GM20000 (cell line): ENCODE results near the gene MSI2.

Source experiments
- DNase-seq: peaks from one replicate; pipeline ENCODE4 v3.0.0; 2012; ENCODE audit warnings: low spot score
- CTCF ChIP-seq: IDR thresholded peaks from 2 replicates; pipeline ENCODE4 v1.5.1; 2012; ENCODE audit warnings: mild to moderate bottlenecking, control low read depth; ENCODE audit errors: extremely low read depth, missing control alignments

The MSI2 gene

DNA sequence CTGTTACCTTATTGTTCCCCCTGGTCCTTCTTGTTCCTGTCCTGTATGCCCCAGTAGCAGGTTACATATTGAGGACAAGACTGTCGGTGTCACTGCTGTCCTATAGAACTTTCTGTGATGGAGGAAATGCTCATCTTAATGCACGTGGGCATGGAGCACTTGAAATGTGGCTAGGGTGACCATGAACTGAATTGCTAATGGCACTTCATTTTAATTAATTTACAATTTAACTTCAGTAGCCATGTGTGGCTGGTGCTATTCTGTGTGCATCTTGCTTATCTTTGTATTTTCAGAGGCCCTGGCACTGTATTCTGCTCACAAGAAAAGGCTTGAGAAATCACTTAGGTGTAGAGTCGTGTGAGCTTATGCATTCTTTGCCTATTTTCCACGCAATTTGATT is 125.2 kb downstream of the MSI2 start:
- no peak for TF ChIP-seq CTCF

DNA sequence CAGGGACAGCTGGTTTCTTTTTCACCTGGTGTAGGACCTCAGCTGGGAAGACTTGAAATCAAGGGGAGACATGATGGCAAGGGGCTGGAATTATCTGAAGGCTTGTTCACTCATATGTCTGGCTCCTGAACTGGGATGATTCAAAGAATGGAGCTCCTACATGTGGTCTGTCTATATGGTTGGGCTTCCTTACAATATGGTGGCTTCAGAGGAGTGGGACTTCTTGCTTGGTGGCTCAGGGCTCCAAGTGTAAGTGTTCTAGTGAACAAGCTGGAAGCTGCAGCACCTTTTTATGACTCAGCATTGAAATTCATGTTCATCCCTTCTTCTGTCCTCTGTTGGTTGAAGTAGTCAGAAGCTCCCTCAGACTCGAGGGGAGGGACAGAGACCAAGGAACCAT is 127.9 kb downstream of the MSI2 start:
- TF ChIP-seq CTCF = no peak
- no peak for DNase-seq

More for the DNA sequence above, 125.2 kb downstream of the MSI2 start:
- no peak for DNase-seq

DNA sequence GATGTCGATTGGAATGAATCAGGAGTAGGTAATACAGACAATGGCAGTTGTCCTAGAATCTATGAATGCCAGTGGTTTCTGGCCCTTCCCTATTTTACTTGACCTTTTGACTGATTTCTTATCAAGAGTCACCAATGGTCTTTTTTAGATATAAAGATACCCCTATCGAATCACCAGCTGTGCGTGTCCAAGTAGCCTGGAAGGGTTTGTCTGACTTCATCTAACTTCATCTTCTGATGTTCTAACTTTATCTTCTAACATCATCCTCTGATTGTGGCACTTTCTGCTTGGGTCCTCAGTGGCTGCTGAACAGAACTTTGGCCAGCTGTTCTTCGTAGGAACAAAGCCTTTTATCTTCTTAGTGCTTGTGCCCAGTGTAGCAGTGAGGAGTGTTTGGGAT is 129.7 kb downstream of the MSI2 start:
- no peak for TF ChIP-seq CTCF
- DNase-seq = no peak

- TF ChIP-seq CTCF = no peak
These were observed 131.3 kb downstream of the MSI2 start for GRCh38 chr17:57387575-57387974.

GRCh38 chr17:57388131-57388725 is 131.9 kb downstream of the MSI2 start:
- no peak for DNase-seq
- no peak for TF ChIP-seq CTCF

More at GRCh38 chr17:57387575-57387974, 131.3 kb downstream of the MSI2 start:
- no peak for DNase-seq

DNA sequence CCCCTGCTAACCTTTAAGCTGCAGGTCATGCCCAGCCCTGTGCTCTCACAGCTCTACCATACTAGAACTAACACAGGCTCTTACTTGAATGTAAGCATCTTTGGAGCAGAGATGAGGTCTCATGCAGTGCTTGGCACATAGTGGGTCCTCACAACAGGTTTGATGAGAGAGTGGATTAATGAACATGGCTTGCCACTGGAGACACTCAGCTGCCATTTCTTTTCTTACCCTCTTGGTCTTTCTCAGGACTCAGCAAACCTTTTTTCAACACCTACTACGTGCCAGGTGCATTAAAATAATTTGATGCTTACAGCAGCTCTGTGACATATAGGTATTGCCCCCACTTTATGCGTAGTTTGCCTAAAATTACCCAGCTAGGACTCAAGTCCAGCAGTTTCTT is 133.2 kb downstream of the MSI2 start:
- TF ChIP-seq CTCF = no peak
- no peak for DNase-seq

DNA sequence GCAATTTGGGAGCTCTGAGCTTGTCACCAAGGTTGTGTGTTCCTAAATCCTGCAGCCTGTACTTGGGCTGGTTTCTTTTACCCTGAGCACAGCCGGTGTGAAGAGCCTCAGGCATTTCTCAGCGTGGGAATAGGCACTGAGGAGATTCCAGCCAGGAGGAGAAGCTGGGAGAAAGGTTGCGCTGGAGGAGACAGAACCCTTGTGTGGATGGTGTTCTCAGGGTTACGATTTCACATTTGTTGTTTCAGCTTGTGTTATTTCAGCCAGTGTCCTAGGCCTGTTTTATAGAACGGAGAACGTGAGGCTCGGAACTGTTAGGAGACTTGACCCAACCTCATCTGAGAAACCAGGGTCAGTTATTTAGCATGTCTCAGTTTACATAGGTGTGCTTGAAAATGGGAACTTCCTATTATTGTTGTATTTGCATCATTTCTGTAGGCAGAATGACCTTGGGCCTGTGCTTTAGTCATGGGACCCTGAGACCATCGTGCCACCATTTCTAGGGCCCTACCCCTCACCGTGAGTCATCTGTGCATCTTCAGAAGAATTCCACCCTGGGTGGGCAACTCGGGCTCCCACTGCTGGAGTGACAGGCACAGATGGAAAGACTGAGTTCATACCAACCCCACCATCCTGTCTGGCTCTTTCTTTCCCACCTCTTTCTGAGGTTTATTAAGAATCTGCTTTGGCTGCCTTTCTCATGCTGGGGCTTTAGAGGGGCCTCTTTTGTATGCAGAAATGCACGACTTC is 134.9 kb downstream of the MSI2 start:
- DNase-seq = no peak

More for the DNA sequence above, 134.9 kb downstream of the MSI2 start:
- TF ChIP-seq CTCF = no peak
